Measurements from ENCODE around the gene KRTAP26-1.

DNA sequence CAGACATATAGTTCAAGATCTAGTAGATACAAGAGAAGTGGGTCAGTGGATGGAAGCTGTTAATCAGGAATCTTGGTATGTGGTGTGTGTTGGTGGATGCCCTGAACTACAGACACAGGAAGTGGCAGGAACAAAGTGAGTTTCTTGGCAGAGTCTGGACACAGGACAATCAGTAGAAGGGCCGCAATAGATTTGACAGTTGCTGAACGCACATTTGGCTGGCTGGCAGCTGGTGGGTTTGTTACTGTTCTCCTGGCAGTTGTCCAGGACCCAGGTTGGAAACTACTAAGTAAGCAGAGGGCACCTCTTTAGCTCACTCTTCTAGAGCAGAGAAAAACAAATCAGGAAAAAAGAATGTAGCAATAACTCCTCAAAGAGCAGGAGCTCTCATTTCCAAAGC is 13.2 kb downstream of the KRTAP26-1 start:
- TF ChIP-seq, protein P1, sequence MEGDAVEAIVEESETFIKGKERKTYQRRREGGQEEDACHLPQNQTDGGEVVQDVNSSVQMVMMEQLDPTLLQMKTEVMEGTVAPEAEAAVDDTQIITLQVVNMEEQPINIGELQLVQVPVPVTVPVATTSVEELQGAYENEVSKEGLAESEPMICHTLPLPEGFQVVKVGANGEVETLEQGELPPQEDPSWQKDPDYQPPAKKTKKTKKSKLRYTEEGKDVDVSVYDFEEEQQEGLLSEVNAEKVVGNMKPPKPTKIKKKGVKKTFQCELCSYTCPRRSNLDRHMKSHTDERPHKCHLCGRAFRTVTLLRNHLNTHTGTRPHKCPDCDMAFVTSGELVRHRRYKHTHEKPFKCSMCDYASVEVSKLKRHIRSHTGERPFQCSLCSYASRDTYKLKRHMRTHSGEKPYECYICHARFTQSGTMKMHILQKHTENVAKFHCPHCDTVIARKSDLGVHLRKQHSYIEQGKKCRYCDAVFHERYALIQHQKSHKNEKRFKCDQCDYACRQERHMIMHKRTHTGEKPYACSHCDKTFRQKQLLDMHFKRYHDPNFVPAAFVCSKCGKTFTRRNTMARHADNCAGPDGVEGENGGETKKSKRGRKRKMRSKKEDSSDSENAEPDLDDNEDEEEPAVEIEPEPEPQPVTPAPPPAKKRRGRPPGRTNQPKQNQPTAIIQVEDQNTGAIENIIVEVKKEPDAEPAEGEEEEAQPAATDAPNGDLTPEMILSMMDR (IDR thresholded peaks at IDR 0.05): no peak
- no peak for TF ChIP-seq POLR2A (IDR thresholded peaks at IDR 0.05)
